ENCODE results near the gene PUM1.
"Not testable (repeated sequence)": the region's sequence is repeated elsewhere in the genome, so short reads cannot be mapped to it uniquely, and the experiment has no call there.

The PUM1 gene

DNA sequence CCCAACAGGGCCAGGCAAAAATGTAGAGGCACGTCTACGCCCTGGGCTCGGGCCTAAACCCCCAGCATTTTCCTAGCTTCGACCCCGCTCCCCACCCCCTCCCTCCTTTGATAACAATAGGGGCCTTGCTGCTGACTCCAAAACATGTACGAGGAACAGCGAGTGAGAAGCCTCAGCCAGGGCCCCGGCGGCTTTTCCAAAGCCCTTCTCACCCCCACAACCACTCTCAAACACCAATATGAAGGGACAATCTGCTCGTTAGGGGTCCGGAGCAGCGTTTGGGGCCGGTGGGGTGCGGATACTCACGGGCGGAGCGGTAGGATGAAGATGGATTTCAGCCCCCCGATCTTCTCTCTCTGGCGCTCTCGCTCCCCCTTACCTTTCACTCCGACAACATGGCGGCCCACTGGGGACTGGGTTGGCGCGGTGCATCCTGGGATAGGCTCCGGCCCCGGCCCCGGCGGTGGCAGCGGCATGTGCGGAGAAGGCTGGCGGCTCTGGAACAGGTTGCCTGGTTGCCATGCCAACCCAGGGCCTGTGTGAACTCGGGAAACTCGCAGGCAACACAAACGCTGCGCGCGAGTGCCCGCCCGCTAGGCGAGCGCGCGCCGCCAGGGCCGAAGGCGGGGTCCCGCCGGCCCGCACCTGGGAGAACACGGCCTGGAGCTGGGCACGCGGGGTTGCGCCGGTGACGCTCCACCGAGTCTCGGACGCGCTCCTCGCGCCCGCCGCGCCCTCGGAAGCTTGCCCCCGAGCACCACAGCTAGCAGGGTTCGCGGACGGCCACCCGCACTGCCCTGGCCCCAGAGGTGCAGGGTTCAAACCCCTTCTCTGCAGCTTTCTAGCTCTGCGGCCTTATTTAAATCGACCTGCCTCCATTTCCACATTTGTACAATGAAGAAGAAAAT lies at the start of gene PUM1:
PUM1 (minus strand) TSS at position 408 of the 908 bp plus-strand sequence. CDS start 6,151 bp downstream, outside the sequence.
- DNase-seq, result peak; percentile 97

DNA sequence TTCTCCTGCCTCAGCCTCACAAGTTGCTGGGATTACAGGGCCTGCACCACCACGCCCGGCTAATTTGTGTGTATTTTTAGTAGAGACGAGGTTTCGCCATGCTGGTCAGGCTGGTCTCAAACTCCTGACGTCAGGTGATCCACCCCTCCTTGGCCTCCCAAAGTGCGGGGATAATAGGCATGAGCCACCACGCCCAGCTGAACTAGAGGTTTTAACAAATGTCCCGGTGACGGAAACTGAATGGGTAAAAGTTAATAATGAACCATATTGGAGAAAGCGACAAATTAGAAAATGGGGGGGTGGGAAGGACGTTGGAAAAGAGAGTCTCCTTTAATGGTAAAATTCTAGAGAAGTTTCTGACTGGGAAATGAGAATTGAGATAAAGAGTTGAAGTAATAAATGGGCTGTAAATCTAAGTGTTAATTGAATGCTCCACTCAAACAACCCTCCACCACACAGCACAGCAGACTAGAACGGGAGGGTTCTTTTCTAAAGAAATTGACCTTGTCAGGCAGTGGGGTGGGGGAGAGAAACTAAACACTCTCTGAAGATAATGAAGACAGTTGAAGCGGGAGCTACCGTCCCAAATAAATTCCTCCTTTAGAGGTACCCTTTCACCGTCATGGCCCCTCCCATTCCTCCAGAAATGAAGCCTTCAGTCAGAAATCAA lies 46.9 kb upstream of the PUM1 start:
- DNase-seq, result no peak

DNA sequence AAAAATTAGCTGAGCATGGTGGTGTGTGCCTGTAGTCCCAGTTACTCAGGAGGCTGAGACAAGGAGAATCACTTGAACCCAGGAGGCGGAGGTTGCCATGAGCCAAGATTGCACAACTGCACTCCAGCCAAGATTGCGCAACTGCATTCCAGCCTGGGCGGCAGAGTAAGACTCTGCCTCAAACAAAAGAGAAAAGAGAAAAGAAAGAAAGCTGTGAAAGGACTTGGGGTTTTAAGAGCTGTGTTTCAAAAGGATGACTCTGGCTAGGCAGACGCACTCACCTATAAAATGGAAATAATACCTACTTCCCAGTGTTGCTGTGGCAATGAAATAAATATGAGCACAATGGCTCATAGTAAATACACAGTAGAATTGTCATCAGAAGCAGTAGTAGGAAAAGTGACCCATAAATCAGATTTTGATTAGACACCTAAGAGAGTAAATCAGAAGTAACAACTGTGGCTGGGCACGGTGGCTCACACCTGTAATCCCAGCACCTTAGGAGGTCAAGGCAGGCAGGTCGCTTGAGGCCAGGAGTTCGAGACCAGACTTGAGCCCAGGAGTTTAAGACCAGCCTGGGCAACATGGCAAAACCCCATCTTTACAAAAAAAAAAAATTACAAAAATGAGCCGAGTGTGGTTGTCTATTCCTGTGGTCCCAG lies 45.9 kb upstream of the PUM1 start:
- DNase-seq, result peak; percentile 50

GRCh38 chr1:31110846-31111245 lies 45.3 kb upstream of the PUM1 start:
- no peak for DNase-seq

GRCh38 chr1:31108861-31109260 lies 43.3 kb upstream of the PUM1 start:
- DNase-seq, result no peak

DNA sequence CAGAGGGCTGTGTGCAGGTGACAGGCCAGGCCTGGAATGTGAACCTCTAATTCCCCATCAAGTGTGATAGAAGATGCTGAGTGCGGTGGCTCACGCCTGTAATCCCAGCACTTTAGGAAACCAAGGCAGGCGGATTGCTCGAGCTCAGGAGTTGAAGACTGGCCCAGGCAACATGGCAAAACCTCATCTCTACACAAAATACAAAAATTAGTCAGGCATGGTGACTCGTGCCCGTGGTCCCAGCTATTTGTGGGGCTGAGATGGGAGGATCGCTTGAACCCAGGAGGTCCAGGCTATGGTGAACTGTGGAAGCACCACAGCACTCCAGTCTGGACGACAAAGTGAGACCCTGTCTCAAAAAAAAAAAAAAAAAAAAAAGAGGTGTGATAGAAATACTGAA lies 40.1 kb upstream of the PUM1 start:
- DNase-seq, result peak; percentile 5

DNA sequence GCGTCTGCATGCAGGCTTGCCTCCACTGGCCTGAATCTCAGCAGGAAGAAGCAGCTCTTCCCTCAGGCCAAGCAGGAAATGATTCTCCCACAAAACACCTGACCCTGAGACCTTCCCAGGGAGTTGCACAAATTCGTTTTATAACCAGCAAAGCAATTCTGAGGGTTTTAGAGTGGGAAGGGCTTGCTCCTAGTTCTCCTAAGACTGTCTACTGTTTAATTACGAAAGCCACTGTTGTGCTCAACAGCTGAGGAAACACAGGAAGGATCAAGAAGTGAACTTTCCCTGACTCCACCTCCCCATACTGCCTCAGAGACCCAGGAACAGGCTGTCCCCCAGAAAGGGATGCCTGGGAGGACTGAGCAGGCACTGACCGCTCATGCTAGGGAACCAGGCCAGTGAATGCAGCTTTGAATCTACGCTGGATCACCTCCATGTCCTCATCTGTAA lies 37.0 kb upstream of the PUM1 start:
- peak; percentile 84 for DNase-seq

GRCh38 chr1:31101147-31101502 lies 35.6 kb upstream of the PUM1 start:
- peak; percentile 52 for DNase-seq

- DNase-seq, result no peak
Measured at GRCh38 chr1:31099293-31100032, 33.9 kb upstream of the PUM1 start.

- no peak for DNase-seq
Measured at GRCh38 chr1:31095985-31096384, 30.5 kb upstream of the PUM1 start.

DNA sequence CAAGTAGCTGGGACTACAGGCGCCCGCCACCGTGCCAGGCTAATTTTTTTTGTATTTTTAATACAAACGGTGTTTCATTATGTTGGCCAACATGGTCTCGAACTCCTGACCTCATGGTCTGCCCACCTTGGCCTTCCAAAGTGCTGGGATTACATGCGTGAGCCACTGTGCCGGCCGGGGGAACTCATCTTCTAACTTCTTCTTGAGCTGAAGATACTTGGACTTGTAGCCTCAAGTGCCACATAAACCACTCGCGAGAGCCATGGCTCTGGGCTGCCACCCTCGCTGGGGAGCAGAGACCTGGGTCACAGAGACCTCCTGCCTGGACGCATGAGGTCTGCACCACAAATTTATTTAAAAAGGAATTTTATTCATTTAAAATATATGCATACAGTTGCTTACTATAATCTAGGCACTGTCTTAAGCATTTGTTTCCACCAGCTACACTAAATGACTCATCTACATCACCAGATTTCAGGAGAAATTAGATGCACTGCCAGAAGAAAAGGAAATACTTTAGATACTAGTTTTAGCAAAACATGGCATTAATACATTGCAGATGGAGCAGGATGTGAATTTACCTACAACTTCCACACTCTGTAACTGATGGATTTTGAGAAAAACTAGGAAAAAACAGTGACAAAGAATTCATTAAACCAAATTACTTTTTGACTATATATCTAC lies 29.9 kb upstream of the PUM1 start:
- DNase-seq, result peak; percentile 70

DNA sequence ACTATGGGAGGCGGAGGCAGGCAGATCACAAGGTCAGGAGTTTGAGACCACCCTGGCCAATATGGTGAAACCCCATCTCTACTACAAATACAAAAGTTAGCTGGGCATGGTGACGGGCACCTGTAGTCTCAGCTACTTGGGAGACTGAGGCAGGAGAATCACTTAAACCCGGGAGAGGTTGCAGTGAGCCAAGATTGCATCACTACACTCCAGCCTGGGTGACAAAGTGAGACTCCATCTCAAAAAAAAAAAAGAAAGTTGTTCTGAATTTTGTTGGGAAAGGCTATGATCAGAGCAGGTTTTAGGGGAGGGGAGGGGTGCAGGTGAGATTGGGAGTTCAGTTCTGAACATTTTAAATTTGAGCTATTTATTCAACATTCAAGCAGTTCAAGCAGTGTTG lies 22.6 kb upstream of the PUM1 start:
- DNase-seq, result not testable (repeated sequence)

- no peak for DNase-seq
Measured at GRCh38 chr1:31084782-31085569, 19.5 kb upstream of the PUM1 start.

DNA sequence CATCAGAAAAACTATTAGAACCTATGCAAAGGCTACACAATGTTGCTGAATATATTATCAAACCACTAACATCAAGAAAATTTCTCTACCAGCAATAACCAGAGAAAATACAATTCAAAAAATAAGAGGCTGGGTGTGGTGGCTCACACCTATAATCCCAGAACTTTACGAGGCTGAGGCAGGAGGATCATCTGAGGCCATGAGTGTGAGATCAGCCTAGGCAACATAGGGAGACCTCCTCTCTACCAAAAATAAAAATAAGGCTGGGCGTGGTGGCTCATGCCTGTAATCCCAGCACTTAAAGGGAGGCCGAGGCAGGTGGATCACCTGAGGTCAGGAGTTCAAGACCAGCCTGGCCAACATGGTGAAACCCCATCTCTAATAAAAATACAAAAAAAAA lies 16.9 kb upstream of the PUM1 start:
- DNase-seq, result no peak

- DNase-seq, result no peak
Measured at GRCh38 chr1:31073044-31073443, 7.5 kb upstream of the PUM1 start.

- no peak for DNase-seq
Measured at GRCh38 chr1:31072304-31072746, 6.8 kb upstream of the PUM1 start.

- no peak for DNase-seq
Measured at GRCh38 chr1:31069392-31069791, 3.9 kb upstream of the PUM1 start.

GRCh38 chr1:31064718-31065309 lies 703 bp downstream of the PUM1 start:
- DNase-seq, result peak; percentile 7

DNA sequence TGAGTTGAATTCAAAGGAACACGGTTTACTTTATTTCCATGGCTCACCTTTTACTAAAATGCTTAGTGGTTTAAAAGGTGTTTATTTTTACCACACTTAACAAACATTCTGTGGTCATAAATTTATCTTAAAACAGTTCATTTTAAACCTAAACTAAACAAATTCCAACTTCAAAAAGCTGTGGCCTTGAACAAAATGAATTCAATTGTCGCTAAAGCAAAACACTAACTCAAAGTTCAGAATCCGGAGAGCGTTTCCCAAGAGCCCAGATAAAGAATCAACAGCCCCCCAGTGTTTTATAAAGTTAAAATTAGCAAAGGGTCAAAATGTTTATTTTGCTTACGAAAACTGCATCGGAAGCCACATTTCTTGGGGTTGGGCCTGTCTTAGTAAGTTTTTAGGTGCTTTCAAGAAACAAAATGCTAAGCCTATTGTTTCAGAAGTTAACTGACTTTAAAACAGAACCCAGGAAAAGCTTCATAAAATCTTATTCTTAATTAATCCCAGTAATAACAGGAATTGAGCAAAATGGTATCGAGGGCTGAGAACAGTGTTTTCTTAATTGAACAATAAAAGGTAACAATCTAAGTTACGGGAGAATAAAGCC lies 1.3 kb downstream of the PUM1 start:
- no peak for DNase-seq

GRCh38 chr1:31063631-31064030 lies 1.9 kb downstream of the PUM1 start:
- peak; percentile 10 for DNase-seq
